HT-29 (cell line): ENCODE data around the gene METTL13. TPM values are rescaled to one million over a fixed set of nuclear protein-coding genes. Genes with fewer than 3 reads are reported as not detected.
A peak's percentile ranks its signal among the peaks of the same experiment; 100 is the strongest.

Source experiments
- DNase-seq: peaks from one replicate; pipeline ENCODE4 v3.0.0-alpha.2; 2015; ENCODE audit warnings: low spot score
- total RNA-seq: library from RNA; depleted of rRNA; stranded (reverse); fragments of >200 nt; shearing (Covaris generic); gene quantifications from 2 replicates; pipeline ENCODE4 v1.2.3, GENCODE V29; 2014; rRNA removed

METTL13 gene, protein sequence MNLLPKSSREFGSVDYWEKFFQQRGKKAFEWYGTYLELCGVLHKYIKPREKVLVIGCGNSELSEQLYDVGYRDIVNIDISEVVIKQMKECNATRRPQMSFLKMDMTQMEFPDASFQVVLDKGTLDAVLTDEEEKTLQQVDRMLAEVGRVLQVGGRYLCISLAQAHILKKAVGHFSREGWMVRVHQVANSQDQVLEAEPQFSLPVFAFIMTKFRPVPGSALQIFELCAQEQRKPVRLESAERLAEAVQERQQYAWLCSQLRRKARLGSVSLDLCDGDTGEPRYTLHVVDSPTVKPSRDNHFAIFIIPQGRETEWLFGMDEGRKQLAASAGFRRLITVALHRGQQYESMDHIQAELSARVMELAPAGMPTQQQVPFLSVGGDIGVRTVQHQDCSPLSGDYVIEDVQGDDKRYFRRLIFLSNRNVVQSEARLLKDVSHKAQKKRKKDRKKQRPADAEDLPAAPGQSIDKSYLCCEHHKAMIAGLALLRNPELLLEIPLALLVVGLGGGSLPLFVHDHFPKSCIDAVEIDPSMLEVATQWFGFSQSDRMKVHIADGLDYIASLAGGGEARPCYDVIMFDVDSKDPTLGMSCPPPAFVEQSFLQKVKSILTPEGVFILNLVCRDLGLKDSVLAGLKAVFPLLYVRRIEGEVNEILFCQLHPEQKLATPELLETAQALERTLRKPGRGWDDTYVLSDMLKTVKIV
- total RNA-seq = 38.8 and 39.4 TPM in 2 replicates

DNA sequence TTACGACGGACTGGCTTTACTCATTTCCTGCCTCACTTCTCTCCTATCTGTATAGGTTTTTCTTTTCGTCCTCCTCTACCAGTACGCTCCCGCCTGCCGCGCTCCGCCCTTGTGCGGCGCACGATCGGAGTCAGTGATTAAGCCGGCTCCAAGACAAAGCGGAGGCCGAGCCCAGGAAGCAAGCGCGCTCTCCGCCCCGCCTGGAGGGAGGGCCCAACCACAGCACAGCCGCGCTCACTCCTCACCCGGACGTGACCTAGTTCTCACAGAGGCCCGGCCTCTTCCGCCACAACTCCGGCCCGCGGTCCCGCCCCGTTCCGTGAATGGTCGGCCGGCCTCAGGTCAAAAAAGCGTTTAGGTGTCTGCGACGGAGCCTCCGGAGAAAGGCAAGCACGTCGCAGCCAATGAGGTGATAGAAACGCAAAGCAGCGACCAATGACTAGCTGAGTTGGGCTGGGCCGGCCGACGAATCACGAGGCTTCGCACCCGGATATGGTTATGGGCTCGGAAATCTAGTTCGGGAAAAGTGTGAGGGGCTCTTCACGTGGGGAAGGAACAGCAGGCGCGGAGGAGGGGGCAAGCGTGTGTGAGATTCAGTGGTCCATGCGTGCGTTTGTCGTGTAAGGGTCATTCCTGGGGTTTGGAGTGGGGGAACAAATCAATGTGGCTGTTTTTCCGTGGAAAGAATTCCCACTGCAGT, at the start of gene METTL13:
TSS of gene METTL13 (plus strand) at position 485 of the 700 bp plus-strand sequence. CDS start 308 bp downstream, outside the sequence.
- DNase-seq = peak; percentile 98

DNA sequence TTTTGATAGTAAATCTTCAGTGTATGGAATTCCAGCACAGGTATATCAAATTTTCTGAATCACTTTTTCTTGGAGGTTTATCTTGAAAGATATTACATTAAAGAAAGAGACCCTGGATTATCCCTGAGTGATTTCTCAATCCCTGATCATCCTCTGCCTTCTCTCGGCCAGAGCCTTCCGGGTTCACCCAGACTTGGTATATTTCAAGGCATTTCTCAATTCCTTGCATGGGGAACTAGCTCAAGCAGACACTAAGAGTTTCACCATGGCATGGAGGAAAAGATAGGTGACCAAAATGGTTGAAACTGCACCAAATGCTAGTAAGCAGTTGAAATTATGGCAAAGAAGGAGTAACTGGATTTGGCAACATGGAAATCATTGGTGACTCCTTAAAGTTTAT, 45.3 kb upstream of the METTL13 start:
- DNase-seq = no peak

DNA sequence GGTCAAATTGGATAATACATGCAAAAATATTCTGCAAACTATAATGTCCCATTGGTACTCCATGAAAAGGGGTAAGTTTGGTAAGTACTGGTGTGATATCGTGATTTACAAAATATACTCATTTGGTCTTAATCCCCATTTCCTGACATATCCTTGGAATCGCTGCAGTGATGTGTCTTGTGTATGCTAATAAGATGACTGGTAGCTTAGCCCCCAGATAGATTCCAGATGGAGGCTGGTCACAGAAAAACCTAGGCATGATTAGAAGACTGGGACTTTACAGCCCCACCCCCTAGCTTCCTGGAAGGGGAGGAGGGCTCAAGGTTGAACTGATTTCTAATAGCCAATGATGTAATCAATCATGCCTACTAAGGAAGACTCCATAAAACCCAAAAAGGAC, 42.5 kb upstream of the METTL13 start:
- no peak for DNase-seq

DNA sequence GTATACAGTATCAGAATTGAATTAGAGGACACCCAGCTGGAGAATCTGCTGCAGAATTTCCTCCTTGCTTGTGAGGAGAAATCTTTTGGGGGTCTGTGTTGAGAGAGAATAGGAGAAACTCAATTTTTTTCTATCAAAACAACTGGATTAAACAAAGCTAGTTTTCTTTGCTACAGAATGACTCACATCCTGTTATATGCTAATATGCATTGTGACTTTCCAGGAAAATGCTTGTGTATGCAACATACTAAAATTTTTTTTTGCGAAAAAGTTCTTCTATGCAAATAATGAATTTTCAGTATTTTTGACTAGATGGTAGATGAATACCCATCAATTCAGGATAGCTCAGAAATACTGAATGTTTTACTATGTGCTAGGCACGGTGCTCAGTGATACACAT, 41.8 kb upstream of the METTL13 start:
- no peak for DNase-seq

DNA sequence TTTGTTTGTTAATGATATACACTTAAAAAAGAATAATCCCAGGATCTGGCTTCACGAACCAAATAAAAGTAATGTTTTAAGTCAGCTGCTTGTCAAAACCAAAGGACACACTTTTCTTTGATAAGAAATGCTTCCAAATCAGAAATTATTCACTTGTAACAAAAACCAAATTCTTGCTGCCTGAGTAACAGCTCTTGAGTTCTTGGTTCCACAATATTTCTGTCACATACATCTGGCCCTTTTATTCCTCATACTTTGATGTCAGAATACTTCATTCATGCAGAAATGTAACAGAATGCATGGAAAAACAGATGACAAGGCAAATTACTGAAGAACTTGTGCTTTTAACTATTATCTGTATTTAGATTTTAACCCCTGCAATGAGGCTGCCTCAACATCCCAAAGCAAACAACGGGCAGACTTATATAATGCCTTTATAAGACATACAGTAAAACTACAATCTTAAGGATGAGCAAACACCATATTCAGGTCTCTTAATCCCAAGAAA, 41.0 kb upstream of the METTL13 start:
- DNase-seq = no peak

DNA sequence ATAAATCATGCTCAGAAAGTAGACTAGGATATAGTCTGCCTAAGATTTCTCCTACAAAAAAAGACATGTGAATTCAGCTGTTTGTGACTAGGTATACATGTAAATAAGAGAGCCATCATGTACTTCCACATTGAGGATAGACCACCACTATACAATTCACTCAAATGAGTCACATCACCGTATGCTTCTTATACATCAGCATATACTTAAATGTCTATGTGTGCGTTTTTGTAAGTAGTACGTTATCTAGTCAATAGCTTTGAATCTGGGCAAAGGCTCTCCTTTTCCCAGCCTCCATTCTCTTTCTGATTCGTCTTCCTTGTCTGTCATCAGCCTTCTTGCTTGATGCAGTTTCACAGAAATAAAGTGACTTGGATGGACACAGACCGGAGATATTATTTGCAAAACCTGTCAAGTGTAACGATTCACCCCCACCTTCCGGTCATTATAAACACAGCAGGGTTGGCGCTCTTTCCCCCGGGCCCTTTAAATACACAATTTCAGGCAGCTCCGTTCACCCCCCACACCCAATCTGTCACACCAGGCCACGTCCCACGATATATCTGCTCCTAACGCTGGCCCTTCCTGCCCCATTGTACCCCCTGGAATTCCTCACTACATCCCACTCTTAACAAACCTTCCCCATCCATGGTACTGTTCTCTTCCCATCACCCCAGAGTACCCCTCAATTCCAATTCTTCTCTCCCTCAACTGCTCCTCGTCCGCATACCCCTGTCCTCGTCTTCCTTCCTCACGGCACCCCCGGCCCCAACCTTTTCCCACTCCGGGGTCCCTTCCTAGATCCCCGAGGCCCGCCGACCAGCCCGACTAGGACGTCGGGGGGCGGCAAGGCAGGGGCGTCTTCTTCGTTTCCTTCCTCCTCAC, 40.2 kb upstream of the METTL13 start:
- peak; percentile 57 for DNase-seq

DNA sequence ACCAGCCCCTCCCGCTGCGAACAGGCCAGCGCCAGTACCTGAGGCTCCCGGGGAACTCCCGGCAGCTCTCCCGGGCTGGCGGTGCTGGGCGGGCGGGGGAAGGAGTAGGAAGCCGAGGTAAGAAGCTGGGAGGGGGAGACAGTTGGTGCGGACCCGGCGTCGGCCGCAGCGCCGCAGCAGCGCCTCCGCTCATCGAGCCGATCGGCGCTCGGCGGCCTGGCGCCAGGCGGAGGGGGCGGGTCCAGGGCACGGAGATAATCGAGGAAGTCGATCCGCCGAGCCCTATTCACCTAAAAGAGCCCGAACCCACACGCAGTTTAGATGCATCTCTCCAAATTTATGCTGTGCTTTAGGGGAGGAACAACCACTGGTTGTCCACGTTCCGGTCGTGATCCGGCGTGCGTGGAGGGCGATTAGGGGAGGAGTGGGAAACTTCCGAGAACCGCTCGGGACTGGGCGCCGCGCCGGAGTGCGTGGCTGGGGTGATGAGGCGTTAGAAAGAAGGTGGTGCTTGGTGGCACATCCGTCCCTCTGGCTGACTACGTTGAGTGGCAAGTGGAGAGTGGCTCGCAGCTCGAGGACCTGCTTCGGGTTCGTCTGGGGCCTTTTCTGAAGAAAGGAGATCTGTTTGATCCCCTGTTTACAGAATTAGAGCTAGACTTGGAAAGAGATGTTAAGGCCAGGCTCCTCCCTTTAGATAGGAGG, 39.4 kb upstream of the METTL13 start, which contains the start of gene VAMP4:
TSS of gene VAMP4 (minus strand) at position 194 of the 705 bp plus-strand sequence. CDS start 3,651 bp downstream, outside the sequence.
- peak; percentile 84 for DNase-seq

DNA sequence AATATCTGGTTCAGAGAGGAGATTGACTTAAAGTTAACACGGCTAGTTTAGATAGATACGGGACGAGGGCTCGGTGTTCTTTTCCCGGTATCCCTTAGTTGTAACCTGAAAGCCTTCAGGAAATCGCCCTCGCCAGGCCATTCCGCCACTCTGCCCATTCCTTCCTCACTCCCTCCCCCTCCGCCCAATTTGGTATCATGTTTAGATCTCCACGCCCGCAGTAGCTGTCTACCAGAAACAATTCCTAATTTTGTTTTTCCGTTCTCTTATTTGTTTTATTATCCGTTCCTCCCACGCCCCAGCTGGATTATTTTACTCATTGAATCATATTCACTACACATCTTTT, 38.9 kb upstream of the METTL13 start:
- DNase-seq = no peak

DNA sequence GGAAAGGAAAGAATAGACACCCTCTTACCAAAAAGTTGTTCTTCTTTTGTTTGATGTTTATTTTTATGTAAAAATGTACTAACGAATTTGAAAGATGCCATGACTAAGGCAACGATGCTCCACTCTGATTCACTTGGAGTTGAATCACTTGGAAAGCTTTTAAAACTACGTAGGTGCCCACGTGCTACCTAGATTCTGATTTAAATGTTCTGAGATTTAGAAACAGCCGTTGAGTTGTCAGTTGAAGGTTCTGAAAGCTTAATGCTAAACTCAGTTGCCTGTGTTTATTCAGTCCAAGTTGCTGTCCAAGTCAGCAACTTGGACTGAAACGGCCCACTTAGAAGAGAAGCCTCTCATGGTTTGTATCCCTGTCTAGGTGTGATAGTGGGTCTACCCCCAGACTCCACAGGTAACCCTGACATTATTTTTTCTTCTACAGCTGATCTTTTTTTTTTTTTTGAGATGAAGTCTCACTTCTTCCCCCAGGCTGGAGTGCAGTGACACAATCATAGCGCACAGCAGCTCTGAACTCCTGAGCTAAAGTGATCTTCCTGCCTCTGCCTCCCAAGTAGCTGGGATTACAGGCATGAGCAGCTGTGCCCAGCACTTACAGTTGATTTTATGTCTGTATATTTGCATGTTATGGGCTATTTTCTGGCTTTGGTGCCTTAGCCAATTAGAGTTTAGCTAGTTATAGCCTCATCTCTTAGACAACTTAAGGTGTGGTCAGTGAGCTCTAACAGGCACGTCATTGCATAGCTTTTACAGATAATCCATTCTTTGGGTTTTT, 38.2 kb upstream of the METTL13 start:
- DNase-seq = no peak

DNA sequence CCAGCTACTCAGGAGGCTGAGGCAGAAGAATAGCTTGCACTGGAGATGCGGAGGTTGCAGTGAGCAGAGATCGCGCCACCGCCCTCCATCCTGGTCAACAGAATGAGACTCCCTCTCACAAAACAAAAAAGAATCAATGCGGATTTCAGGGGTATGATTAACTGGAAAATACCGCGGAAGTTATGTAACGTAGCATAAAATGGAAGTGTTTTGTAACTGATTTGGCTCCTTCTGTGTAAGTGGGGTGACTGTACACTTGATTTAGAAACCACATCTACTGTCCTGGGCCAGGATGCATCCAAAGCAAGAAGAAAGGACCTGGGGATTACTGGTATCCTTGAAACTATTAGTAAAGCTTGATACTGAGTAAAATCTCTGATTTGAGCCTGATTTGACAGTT, 36.5 kb upstream of the METTL13 start:
- no peak for DNase-seq

DNA sequence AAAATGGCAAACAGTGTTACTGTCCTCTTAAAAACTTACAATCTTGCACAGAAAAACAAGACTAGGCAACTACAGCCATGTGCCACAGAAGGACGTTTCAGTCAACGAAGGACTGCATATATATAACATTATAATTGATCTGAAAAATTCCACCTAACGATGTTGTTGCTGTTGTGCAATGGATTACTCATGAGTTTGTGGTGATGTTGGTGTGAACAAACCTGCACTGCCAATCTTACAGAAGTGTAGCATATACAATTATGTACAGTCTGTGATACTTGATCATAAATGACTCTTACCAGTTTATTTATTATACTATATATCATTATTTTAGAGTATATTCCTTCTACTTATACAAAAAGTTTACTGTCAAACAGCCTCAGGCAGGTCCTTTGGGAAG, 32.8 kb upstream of the METTL13 start:
- DNase-seq = no peak

DNA sequence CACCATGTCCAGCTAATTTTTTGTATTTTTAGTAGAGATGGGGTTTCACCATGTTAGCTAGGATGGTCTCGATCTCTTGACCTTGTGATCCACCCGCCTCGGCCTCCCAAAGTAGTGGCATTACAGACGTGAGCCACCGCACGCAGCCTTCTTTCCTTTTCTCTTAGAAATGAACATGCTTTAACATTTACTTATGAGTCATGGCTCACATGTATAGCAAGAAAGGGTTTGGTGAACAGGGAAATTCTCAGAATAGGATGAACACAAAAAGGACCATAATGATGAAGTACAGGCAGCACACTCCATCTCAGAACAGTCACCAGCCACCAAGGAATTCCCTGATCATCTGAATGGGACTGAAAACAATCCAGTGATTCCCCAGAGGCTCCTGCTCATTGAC, 30.2 kb upstream of the METTL13 start:
- no peak for DNase-seq

DNA sequence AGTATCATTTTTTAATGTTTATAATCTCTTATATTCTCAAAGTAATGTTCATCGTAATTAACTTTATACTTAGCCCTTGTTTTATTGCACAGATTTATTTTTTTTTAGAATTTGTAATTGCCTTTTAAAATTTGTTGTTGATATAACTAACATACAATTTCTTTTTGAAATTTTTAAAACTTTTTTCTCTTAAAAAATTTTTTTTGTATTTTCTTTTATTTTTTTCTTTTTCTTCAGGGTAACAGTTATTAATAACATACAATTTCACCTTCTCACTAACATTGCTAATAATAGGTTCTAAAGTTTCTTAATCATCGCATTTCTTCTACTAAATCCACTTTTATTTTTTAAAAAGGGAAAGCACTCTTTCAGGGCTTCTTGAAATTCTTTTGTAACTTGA, 28.3 kb upstream of the METTL13 start:
- DNase-seq = no peak

DNA sequence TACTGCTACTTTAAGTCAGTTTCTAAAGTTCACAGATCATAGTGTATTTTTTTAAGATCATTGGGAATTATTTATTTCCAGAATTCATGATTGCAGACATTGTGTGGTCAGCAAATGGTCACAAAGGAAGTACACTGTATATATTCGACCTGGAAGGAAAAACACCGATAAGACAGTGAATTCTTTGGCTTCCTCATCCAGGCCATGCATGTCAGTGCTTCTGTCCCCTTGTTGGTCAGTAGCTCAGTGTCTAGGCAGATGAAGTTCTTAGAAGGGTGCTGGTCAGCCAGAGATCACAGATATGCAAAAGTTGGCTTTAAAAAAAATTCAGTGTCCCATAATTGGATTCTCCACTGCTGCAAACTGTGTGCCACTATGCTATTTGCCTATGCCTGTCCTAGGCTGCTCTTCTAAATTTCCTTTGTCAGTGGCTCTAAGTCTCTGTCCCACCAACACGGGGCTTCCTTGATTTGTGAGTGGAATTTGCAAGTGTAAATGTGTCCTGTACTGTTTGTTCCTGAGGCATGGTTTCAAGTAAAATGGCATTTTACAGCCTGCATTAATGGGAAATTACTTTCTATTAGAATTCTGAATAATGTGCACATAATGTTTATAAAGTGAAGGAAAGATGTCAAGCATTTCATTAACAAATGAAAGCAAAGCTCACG, 27.6 kb upstream of the METTL13 start:
- DNase-seq = no peak

DNA sequence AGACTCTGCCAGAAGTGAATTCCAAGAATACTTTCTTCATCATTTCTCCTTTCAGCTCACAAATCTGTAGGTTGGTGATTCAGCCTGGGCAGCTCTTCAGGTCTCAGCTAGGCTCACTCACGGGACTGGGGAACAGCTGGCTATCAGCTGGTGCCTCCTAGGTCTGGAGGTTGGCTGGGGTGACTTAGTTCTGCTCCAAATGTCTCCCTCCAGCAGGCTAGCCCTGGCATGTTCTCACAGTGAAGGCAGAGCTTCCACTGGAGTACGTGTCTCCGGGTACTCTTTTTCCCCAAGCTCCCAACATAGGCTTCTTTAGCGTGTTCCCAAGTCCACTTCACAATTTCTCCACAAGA, 27.1 kb upstream of the METTL13 start:
- no peak for DNase-seq

DNA sequence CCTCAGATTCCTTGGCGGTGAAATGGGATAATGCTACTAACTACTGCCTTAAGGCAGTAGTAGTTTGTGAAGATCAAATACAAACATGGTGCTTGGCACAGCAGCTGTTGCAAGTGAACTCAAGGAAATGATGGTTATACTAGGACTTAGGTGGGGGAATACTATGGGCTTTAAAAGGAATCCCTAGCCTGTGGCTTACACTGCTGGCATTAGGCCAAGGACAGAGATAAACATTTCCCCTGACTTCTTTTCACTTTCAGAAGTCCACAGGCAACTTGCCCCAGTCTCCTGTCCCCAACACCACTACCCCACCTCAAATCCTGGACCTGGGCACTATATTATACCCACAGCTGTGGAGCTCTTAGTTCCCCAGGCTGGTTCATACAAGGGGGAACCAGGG, 26.5 kb upstream of the METTL13 start:
- DNase-seq = no peak

DNA sequence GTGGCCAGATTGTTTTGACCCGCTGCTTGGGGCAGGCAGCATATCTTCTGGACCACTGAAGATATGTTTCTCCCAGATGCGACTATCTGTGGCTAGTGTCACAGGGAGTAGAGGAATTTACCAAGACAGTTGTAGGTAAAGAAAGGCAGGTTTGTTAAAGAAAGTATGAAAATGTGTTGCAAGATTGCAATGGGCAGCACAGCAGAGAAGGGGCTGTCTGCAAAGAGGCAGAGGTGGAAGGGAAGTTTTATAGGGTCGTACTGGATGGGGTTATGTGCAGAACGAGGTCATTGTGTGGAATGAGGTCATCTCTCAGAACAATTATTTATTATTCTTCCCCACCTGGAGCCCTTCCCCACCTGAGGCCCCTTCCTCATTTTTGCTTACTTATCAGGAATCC, 24.6 kb upstream of the METTL13 start:
- DNase-seq = no peak

DNA sequence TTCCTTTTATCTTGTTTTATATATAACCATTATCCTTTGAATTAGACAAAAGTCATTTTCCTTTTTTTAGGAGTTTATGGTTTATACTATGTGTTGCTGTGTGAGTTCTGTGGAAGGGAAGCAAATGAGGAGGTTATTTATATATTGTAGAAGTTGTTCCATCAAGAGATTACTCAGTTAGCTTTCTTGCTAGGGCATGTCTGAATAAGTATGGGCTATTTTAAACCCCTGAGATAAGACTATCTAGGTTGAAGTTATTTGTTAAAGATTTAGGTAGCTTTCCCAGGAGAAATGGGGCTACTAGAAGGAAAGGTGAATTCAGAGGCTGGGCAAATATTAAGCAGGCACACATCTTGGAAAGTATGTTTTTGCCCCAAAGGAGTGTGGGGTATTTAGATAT, 23.4 kb upstream of the METTL13 start:
- no peak for DNase-seq

DNA sequence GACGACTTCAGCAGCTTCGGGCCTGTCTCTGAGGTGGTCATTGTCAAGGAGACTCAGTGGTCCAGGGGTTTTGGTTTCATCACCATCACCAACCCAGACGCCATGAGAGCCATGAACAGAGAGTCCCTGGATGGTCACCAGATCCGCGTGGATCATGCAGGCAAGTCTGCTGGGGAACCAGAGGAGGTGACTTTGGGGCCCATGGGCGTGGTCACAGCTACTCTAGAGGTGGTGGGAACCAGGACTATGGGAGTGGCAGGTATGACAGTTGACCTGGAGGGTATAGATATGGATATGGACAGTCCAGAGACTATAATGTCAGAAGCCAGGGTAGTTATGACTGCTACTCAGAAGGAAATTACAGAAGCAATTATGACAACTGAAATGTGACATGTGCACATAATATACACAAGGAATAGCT, 19.3 kb upstream of the METTL13 start:
- DNase-seq = no peak
